Testis (tissue), 2 donors: ENCODE measurements around the gene FA2H.

ENCODE experiments used
- POLR2A ChIP-seq: fragments of 450-650 bp; IDR thresholded peaks from one replicate; pipeline ENCODE4 v1.6.1; 2017; ENCODE audit warnings: antibody characterized with exemption, mild to moderate bottlenecking, moderate library complexity
- TF ChIP-seq, protein P1 (sequence below), 3 experiments: fragments of 450-650 bp in 2 of 3; fragments of 200-600 bp in 1 of 3; sonication (generic) in 1 of 3; IDR thresholded peaks; one replicate each; pipeline ENCODE4 v1.5.1; 2016 to 2019; ENCODE audit warnings: antibody characterized with exemption in 3 of 3, mild to moderate bottlenecking in 2 of 3, moderate library complexity in 1 of 3

- TF ChIP-seq, protein P1, sequence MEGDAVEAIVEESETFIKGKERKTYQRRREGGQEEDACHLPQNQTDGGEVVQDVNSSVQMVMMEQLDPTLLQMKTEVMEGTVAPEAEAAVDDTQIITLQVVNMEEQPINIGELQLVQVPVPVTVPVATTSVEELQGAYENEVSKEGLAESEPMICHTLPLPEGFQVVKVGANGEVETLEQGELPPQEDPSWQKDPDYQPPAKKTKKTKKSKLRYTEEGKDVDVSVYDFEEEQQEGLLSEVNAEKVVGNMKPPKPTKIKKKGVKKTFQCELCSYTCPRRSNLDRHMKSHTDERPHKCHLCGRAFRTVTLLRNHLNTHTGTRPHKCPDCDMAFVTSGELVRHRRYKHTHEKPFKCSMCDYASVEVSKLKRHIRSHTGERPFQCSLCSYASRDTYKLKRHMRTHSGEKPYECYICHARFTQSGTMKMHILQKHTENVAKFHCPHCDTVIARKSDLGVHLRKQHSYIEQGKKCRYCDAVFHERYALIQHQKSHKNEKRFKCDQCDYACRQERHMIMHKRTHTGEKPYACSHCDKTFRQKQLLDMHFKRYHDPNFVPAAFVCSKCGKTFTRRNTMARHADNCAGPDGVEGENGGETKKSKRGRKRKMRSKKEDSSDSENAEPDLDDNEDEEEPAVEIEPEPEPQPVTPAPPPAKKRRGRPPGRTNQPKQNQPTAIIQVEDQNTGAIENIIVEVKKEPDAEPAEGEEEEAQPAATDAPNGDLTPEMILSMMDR (IDR thresholded peaks at IDR 0.05) = no peak
- no peak for TF ChIP-seq POLR2A
Observed at GRCh38 chr16:74710401-74710800, 64.2 kb downstream of the FA2H start.
